DOHH2 (cell line): ENCODE data around the gene RNF4.

Experiments used
- CTCF ChIP-seq: fragments of 200-600 bp; sonication (generic); IDR thresholded peaks from one replicate; pipeline ENCODE4 v1.5.1; 2014; ENCODE audit warnings: antibody characterized with exemption, mild to moderate bottlenecking, low read depth, low read length; ENCODE audit not compliant: poor library complexity, severe bottlenecking
- EZH2phosphoT487 ChIP-seq: fragments of 200-600 bp; sonication (generic); IDR thresholded peaks from 2 replicates; pipeline ENCODE4 v1.6.1; 2017; ENCODE audit warnings: borderline replicate concordance, mild to moderate bottlenecking, antibody characterized with exemption, low read length, moderate library complexity, mixed read lengths

GRCh38 chr4:2443061-2443730 lies 25.7 kb upstream of the RNF4 start:
- no peak for TF ChIP-seq CTCF
- TF ChIP-seq EZH2phosphoT487, result no peak
